ENCODE data around the gene MRPL17. TPM values are rescaled to one million over a fixed set of nuclear protein-coding genes. Genes with fewer than 3 reads are reported as not detected.

Gene MRPL17
- polyA plus RNA-seq, 3 donors, result 8.0 to 14.0 (median 12.8) TPM

DNA sequence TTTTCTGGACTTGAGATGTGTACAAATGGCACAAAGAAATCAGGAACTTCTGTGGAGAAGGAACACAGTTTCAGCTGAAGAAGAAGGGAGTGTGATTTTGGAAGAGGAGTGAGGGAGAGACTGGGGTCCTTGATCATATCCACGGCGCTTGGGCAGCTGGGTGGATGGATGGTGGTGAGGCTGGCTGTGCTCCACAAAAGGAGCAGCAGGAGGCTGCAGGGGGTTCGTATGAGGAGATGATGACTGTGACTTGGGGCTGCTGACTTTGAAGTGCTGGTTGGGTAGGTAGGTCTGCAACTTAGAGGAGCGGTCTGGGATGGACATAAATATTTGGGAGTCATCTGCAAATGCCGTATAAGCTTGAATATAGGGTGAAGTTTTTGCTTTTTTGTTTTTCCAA lies 26.2 kb downstream of the MRPL17 start:
- no peak overlapping the region for H3K4me2 ChIP-seq (replicated peaks; ENCODE audit: extremely low read depth, low read length, poor library complexity, severe bottlenecking)
- H4K20me1 ChIP-seq (ENCODE audit: insufficient read depth, low read length), result no peaks in the 10 kb centered on the region
- no peak for DNase-seq
- WGBS (ENCODE audit: insufficient coverage), result 80% methylated on average over 3 of the region's 5 CpGs
- H3K36me3 Mint-ChIP-seq, result no peaks in the 10 kb centered on the region
- no peaks in the 10 kb centered on the region for H3K79me2 ChIP-seq (ENCODE audit: insufficient read depth, low read length)
- H3K9ac ChIP-seq (ENCODE audit: insufficient read depth, low read length, poor library complexity, severe bottlenecking), result no peak overlapping the region
- H3K27me3 Mint-ChIP-seq (ENCODE audit: low read depth in 3 of 3), result peaks cover 15 to 16% (median 15%) of the 10 kb centered on the region in 3 donors
- no peak overlapping the region for H3K27ac ChIP-seq (ENCODE audit: low read depth in 1 of 2, low read length in 2 of 2)
- H3K27ac Mint-ChIP-seq, result no peak overlapping the region
- H3K9me3 Mint-ChIP-seq, result peaks cover 0 to 4% (median 0%) of the 10 kb centered on the region in 7 donors
- H2AFZ ChIP-seq (ENCODE audit: insufficient read depth, low read depth, low read length, poor library complexity, severe bottlenecking), result no peak overlapping the region
- intact Hi-C loops (cut with micrococcal nuclease), result no loop called here
- H3K4me3 ChIP-seq (replicated peaks in 1 of 3; ENCODE audit: low read depth in 2 of 3, low read length in 3 of 3), result no peak overlapping the region
- no peaks in the 10 kb centered on the region for H3K36me3 ChIP-seq (replicated peaks in 1 of 2; ENCODE audit: control insufficient read depth in 1 of 2, insufficient read depth in 2 of 2, low read length in 2 of 2)
- TF ChIP-seq, protein P1, sequence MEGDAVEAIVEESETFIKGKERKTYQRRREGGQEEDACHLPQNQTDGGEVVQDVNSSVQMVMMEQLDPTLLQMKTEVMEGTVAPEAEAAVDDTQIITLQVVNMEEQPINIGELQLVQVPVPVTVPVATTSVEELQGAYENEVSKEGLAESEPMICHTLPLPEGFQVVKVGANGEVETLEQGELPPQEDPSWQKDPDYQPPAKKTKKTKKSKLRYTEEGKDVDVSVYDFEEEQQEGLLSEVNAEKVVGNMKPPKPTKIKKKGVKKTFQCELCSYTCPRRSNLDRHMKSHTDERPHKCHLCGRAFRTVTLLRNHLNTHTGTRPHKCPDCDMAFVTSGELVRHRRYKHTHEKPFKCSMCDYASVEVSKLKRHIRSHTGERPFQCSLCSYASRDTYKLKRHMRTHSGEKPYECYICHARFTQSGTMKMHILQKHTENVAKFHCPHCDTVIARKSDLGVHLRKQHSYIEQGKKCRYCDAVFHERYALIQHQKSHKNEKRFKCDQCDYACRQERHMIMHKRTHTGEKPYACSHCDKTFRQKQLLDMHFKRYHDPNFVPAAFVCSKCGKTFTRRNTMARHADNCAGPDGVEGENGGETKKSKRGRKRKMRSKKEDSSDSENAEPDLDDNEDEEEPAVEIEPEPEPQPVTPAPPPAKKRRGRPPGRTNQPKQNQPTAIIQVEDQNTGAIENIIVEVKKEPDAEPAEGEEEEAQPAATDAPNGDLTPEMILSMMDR (IDR thresholded peaks at IDR 0.05), result no peak
- peaks cover 9% of the 10 kb centered on the region for H3K4me1 Mint-ChIP-seq
- H3K9me3 ChIP-seq (replicated peaks in 1 of 2; ENCODE audit: control insufficient read depth in 1 of 2, insufficient read depth in 1 of 2, low read length in 2 of 2), result peaks cover 0 to 5% of the 10 kb centered on the region in 2 donors
- peaks cover 4 to 10% of the 10 kb centered on the region in 2 donors for H3K4me1 ChIP-seq (ENCODE audit: control insufficient read depth in 1 of 2, insufficient read depth in 2 of 2, low read length in 2 of 2)
- H3K27me3 ChIP-seq (ENCODE audit: control insufficient read depth in 2 of 2, insufficient read depth in 2 of 2, low read length in 2 of 2), result peaks cover 31% of the 10 kb centered on the region in 2 donors
- H3K4me3 Mint-ChIP-seq, result peak overlapping the region; percentile 21 to 88

DNA sequence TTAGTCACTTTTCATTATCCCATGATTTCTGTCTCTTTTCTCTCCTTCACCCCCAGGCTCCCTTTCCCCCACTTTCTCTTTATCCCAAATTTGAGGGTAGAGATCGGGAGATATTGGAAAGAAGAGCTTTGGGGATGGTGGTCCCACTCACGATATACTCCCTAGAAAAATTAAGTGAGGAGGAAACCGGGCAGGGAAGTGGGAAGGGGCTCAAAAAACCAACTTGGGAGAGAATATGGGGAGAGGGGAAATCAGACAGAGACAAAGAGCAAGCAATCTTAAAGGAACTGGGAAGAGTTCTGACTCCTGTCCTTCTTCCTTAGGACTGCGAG lies 26.6 kb downstream of the MRPL17 start:
- intact Hi-C loops (cut with micrococcal nuclease), result no loop called here
- no peaks in the 10 kb centered on the region for H4K20me1 ChIP-seq (ENCODE audit: insufficient read depth, low read length)
- Mint-ChIP-seq H3K36me3 (no peaks in the 10 kb centered on the region), H3K4me3 (peak overlapping the region in 1 of 2 donors; percentile 88), H3K27ac (no peak overlapping the region), H3K27me3 (ENCODE audit: low read depth in 3 of 3) (peaks cover 15 to 16% (median 15%) of the 10 kb centered on the region in 3 donors), H3K9me3 (peaks cover 0 to 4% (median 0%) of the 10 kb centered on the region in 7 donors), H3K4me1 (peaks cover 9% of the 10 kb centered on the region)
- WGBS (ENCODE audit: insufficient coverage), result 38% methylated on average over 1 of the region's 4 CpGs
- H3K27me3 ChIP-seq (ENCODE audit: control insufficient read depth in 2 of 2, insufficient read depth in 2 of 2, low read length in 2 of 2), result peaks cover 31% of the 10 kb centered on the region in 2 donors
- H2AFZ ChIP-seq (ENCODE audit: insufficient read depth, low read depth, low read length, poor library complexity, severe bottlenecking), result no peak overlapping the region
- peaks cover 4 to 10% of the 10 kb centered on the region in 2 donors for H3K4me1 ChIP-seq (ENCODE audit: control insufficient read depth in 1 of 2, insufficient read depth in 2 of 2, low read length in 2 of 2)
- no peak overlapping the region for H3K9ac ChIP-seq (ENCODE audit: insufficient read depth, low read length, poor library complexity, severe bottlenecking)
- H3K4me2 ChIP-seq (replicated peaks; ENCODE audit: extremely low read depth, low read length, poor library complexity, severe bottlenecking), result no peak overlapping the region
- H3K4me3 ChIP-seq (replicated peaks in 1 of 3; ENCODE audit: low read depth in 2 of 3, low read length in 3 of 3), result no peak overlapping the region
- H3K79me2 ChIP-seq (ENCODE audit: insufficient read depth, low read length), result no peaks in the 10 kb centered on the region
- no peaks in the 10 kb centered on the region for H3K36me3 ChIP-seq (replicated peaks in 1 of 2; ENCODE audit: control insufficient read depth in 1 of 2, insufficient read depth in 2 of 2, low read length in 2 of 2)
- DNase-seq, result no peak
- H3K27ac ChIP-seq (ENCODE audit: low read depth in 1 of 2, low read length in 2 of 2), result no peak overlapping the region
- TF ChIP-seq, protein P1 (IDR thresholded peaks at IDR 0.05), result no peak
- H3K9me3 ChIP-seq (replicated peaks in 1 of 2; ENCODE audit: control insufficient read depth in 1 of 2, insufficient read depth in 1 of 2, low read length in 2 of 2), result peaks cover 0 to 5% of the 10 kb centered on the region in 2 donors

Measured in CD14-positive monocyte (primary cell).